Measurements from ENCODE around the gene SOX1.

SOX1 gene

DNA sequence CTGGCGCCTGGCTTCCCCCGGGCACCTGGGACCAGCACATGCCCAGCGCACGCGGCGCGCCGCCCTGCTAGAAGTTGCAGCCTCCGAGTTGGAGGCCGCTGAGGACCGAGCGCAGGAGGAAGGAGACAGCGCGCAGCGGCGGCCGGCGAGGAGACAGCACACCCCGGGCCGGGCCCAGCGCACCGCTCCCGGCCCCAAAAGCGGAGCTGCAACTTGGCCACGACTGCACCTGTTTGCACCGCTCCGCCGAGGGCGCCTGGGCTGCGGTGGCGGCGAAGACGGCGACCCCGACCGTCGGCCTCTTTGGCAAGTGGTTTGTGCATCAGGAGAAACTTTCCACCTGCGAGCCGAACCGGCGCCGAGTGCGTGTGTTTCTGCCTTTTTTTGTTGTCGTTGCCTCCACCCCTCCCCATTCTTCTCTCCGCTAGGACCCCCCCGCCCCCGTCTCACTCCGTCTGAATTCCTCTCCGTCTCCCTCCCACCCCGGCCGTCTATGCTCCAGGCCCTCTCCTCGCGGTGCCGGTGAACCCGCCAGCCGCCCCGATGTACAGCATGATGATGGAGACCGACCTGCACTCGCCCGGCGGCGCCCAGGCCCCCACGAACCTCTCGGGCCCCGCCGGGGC is at the start of gene SOX1:
Gene SOX1 (plus strand): TSS at position 34 of the 626 bp plus-strand sequence. CDS start 510 bp downstream, at position 544.
- no peak for DNase-seq

DNA sequence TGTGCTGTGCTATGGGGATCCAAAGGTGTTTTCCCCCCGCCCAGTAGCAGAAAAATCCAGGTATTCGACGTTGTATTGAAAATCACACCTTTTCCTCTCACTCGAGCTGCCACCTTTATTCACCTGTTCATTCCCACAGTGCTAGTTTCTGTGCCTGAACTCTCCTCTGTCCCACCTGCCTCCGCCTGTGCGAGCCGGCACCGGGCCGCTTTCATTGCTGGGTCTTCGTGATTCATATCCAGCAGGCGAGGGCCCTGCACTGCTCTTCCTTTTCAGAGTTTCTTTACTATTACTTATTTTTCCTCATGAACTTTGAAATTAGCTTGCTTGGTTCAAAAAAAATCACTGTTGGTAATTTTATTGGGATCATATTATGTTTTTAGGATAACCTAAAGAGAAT is 42.4 kb upstream of the SOX1 start:
- DNase-seq: no peak

DNA sequence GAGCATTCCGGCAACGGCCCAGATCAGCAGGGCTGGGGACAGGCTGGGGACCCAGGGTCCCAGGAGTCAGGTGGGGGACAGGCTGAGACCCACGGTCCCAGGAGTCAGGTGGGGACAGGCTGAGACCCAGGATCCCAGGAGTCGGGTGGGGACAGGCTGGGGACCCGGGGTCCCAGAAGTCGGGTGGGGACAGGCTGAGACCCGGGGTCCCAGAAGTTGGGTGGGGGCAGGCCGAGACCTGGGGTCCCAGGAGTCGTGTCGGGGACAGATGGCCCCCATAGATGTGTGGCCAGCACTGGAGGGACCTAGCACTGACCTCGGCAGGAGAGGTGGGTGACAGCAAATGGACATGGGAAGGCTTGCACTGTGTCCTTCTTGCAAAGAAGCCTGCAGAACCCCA is 39.7 kb upstream of the SOX1 start:
- no peak for DNase-seq

DNA sequence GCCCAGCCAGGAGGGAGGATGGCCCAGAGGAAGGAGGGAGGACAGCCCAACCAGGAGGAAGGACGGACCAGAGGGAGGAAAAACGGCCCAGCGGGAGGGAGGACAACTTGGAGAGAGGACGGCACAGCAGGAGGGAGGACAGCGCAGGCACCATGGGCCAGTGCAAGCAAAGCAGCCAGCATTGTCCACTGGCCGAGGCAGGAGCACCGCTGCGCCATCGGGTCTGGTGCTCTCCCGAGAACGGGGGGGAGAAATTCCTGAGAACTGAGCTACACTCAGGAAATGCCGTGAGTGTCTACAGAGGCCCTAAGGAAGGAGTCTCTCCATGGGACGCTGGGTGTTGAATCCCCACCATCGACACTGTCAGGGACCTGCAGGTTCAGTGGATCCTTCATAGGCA is 38.5 kb upstream of the SOX1 start:
- DNase-seq: no peak

DNA sequence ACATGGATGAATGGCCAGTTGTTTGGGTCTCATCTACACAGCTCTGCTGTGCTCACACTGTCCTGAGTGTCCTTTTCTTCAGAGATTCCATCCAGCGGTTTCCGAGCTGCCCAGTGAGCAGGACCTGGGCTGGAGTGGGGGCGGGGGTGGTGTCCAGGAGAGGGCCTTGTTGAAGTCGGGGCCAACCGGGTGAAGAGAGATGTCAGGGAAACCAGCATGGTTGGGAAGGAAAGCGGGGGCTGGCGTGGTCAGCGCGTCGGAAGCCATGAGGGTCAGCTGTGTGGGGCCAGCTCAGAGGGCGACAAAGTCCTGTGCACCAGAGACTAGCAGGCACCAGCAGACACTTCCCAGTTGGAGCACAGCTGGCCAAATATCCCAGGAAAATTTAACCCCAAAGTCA is 37.8 kb upstream of the SOX1 start:
- DNase-seq: no peak

DNA sequence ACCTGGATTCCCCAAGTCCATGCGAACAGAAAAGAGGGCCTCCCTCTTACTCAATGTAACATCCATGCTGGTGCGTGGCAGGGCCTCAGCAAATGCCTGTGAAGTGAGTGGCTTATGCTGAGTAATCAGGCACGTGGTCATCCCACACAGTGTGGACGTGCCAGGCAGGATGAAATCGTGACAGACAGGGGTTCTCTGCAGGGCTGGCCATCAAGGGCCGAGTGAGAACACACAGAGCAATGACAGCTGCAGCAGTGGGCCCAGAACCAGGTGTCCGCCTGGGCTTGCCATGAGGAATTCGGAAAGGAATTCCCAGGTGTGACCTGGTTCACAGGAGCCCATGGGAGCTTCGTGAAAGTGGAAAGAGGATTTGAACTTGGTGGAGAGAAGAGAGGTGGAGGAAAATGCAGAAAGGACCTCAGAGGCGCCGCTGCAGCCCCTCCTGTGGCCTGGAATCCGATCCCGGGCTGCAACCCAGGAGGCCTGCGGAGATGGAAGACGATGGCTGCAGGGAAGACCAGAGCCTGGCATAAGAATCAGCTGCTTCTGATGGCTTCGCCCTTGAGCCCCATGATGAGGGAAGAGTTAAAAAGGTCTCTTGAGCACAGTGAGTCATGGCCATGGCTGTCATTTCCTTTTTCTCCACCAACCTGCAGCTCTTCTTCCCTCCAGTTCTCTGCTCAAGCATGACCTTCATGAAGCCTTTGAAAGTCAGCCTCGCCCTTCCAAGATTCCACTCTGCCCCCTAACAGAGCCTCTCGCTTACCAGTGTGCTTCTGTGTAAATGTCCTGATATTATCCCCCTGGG is 34.6 kb upstream of the SOX1 start:
- no peak for DNase-seq

DNA sequence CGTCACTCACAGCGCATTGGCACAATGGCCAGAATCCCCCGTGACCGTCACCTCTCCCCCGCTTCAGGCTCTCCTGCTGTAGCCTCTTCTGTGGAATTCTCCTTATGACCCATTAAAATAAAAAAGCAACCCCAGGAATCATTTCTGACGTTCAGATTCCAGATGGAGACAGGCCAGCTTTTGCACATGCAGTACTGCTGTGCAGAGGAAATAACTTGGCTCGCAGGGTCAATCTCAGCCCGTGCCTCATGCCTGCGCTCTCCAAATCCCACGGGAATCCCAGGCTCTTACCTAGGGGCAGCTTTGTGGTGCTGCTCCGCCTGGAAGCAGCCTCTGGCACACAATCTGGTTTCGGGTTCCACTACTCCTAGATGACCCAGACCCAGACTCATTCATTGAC is 32.7 kb upstream of the SOX1 start:
- DNase-seq: no peak

DNA sequence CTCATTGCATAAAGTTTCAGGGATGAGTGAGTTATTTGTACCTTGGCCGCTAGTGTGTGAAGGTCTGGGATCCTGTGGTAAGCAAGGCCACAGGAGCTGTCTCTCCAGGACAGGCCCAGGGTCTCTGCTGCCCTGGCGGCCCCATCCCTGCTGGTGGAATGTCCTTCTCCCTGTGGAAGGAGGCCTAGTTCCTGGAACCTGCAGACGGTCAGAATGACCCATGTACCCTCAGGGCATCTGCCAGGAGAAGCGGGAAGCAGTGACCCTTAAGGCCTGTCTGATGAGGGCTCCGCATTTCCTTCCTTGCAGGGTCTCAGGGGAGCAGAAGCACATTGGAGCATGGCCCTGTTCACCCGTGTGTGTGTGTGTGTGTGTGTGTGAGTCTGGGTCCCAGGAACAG is 32.1 kb upstream of the SOX1 start:
- DNase-seq: no peak

DNA sequence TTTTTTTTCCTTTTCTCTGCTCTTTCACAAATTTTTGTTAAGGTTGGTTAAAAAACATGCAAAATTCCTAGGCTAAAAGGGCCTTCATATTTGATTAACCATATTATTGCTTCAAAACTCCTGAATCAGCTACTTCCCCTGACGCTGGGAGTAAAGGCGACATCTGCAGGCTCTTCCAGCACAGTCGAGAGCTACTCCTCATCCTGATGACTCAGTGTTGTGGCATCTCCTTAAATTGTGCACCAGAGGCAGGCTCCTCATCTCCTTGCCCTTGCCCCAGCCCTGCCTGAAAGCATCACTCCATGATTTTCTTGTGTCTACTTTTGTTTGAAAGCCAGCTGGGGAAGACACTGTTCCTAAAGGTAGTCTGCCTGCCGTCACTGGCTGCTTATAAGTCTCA is 24.5 kb upstream of the SOX1 start:
- DNase-seq: no peak

DNA sequence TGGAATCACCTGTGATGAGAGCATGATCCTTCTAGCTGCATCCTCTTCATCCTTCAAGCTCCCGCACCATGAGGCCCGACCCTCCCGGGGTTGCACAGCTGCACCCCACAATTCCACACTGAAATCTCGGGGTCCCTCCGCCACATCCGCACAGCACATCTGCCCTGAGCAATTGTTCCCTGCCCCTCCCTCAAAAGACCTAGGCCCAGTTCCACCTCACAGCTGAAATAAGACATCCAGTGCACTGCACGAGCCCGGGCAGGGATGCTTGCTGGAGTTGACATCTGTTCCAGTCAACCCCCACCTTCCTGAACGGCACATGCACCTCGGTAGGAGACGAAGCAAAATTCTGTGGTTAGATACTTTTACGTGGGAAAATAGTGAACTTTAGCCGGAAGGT is 14.7 kb upstream of the SOX1 start:
- DNase-seq: no peak

DNA sequence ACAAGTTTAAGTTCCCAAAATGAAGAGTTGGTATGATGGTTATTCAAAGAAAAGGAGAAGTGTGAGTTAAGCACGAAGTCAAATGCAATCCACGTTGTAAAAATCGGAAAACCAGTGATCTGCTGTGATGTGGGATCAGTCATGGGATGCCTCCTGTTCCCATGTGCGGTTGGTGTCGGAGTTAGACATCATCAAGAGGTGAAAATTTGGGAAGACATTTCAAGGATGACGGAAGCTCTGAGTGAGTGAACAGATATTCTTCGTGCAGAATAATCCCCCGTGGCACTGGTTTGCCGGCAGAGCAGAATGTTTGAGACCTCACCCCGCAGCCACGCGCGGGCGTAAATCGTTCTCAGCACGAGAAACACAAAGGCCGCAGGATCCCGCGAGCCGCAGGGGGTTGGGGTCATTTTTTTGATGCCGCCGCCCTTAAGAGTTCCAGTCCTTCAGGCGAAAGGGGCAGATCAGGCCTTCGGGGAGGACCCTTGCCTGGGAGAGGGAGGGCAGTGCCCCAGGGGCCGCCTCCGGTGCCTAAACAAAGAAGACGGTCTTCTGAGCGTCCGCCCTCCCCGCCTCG is 13.7 kb upstream of the SOX1 start:
- DNase-seq: no peak

DNA sequence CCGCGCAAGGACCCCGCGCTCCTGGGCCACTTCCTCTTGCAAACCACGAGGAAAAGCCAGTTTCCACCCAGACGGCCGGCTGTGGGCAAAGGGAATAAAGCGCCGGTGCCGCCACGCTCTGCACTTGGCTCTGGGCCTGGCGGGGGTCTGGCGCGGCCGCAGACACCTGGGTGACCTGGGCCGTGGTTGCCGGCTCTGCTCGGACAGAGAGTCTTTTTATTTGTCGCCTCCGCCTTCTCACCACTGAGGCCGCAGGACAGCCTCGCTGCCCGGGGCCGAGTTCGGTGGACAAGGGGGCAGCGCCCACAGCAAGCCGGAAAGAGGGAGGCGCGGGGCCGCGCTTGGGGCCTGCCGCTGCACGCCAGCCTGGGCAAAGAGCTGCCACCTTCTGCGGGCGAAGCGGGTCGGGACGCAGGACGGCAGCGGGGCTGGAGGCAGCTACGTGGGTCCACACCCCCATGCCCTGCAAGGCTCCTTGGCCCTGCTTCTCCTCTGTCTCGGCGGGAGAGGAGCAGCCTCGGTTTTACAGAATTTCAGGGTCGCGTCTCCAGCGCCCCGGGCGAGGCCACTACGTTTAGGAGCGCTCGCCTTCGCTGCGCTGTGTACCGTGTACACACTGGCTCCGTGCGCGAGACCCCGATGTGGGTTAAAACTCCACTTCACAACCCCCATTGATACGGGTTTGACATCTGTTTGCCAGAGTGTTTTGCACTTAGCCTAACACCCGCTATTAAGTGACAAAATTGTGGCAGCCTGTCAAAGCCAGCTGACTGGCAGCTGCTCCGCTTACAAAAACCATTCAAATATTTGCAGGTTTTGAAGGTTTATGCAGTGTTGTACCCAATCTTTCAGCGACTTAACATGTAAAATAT is 13.0 kb upstream of the SOX1 start:
- DNase-seq: no peak

DNA sequence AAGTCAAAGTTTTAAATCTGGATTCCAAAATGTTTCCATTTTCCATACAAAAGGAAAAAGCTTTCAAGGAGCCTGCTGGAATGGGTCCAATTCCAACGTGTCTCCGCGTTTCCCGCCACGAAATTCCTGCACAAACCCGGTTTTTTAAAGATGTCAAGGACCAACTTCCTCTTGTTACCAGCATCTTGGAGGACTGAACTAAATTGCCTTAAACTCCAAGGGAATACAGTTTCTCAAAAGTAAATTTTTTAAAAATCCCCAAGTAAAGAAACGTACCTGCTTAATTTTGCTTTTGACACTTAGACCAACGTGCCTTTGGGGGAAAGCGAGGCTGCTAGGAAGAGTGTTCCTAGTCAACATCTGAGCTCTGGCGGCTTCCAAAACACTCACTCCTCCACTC is 12.3 kb upstream of the SOX1 start:
- no peak for DNase-seq

DNA sequence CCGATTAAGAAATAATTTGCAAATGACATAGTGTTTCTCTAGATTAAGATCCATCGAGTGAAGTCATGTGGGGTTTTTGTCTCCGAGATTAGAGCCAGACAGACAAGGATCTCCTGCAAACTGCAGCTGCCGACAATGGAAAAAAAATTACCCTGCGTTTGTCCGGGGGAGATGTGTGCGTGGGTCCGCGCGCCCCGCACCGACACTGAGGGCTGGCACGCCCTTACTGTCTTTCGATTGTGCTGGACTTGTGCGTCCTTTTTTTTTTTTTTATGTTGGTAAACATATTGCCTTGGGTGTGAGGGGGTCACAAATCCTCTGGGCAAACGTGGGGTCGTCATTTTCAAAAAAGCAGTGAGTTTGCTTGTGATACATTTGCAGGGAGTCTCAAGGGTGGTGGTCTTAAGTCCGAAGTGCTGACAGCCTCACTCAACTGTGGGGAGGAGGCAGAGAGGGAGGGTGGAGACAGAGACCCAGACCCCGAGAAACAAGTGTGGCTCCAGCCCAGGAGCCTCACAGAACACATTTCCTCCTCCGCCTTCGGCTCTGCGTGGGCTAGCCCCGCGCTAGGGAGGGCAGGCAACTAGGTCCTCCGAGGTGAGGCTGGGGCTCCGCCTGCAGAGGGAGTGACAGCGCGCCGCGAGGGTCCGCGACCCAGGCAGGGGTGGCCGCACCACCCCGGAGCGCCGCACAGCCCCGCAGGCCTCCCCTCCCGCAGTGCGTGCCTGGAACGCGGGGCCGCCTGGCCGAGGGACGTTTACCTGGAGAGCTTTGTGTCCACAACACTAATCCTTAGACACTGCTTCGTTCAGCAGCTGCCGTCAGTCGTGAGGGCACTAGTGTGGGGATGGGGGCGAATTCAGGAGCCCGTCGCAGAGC is 11.7 kb upstream of the SOX1 start:
- DNase-seq: no peak

DNA sequence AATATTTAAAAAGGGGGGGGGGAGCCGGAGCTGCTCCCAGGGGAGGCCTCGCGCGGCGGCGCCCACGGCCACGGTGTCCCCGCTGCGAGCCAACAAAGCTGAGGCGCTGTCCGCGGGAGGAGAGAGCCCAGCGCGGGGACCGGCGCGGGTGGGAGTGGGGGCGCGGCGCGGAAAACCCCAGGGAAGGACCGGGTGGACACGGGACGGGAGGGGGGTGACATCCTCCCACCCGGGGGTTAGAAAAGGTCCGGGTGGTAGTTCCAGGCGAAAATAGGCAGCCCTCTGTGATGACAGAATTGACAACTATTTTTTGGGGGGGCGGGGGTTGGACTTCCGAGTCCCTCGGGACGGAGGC is 11.1 kb upstream of the SOX1 start:
- DNase-seq: no peak

DNA sequence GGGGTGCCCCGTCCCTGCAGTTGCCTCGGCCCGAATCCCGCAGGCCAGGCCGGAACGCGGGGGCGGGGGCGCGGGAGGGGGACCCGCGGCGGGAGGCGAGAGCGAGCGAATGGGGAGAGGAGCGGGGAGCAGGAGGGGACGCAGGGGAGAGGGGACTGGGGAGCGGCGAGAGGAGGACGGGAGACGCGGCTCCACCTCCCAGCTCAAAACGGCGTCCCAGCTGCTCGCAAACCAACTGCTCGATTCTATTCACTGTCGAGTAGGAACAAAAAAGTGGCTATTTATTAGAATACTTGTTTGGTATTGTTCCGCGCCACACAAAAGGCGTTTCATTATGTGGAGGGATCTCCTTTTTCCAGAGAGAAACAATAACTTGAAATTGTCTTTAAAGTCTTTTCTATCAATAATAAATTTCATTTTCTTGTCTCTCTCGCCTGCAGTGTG is 10.6 kb upstream of the SOX1 start:
- DNase-seq: no peak

DNA sequence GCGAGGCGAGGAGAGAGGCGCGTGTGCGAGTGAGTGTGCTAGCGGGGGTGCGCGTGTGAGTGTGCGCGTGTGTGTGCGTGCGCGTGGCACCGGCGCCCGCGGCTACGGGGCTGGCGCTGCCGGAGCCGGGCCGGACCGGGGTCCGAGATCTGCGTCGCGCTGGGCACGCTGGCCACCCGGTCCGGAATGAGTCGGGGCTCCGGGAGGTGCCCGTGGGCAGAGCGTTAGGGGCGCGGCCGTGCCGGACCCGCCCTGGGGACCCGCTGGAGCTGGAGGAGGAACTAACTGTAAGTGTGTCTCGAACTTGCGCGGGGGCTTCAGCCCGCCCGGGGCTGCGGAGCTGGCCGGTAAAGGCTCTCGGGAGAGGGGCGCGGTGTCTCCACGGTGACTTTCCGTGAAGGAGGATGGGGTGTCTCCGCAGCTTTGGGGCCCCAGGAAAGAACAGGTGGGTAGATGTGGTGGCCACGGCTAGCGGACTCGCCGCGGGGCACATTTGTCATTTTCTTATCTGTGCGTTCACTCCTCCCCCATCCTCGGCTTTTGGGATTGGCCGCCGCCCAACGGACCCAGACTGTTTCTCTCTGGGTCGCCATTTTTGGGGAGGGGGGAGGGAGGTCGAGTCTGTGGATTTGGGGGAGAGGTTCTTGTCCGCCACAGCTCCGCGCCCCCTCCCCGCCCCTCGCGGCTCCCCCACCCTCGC is 10.1 kb upstream of the SOX1 start:
- DNase-seq: no peak

DNA sequence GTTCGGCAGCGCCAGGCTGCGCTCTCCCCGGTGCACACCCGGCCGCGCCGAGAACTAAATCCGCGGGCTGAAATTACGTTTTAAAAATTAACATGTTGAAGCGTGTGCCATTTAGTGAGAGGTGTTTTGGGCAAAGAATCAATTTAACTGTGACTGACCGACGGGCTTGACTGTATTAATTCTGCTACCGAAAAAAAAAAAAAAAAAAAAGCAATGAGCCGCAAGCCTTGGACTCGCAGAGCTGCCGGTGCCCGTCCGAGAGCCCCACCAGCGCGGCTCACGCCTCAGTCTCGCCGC is 9.6 kb upstream of the SOX1 start:
- DNase-seq: no peak

DNA sequence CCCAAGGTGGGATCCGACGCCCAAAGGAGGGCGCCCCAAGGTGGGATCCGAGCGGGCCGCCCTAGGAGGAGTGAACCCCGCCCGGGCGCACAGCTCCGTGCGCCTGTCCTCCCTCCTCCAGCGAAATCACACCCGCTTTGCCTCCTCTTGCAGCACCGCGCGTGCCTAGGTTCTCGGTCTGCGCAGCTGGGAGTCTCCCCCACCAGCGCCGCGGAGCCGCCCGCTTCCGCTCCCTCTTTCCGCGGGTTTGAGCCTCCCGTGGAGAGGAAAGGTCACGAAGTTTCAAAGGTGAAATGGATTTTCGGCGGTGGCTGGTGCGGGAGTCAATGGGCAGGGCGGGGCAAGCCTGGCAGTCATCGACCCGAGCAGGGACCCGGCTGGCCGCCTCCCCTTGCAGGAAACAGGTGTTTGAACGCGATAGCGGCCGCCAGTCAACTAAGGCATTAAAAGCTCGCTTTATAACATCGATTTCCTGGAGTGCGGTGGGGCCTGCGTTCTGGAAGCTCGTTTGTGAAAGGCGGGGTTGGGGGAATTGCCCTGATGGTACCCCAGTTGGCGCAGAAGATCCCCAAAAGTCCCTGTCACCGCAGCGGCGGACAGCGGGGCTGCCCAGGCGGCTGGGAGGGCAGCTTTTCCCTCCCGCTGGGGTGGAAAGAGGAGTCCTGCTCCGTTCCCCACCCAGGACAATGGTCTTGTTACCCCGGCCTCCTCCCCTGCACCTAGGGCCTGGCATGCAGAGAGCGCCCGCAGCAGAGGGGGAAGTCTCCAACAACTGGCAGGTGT is 9.0 kb upstream of the SOX1 start:
- DNase-seq: no peak

DNA sequence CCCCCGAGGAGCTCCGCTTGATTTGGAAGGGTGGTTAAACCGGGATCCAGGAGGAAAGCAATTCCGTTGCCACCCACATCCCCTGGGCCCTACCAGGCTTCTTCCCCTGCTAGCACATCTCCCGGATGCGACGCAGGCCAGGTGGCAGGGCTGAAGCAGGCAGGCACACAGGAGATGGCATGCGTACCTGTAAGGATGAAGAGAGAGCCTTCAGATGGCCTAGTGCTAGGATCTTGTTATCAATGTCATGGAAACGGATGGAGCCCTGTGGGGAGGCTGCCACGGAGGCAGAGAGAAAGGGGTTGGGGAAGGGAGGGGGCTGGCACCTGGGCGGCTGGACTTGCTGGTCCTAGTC is 8.5 kb upstream of the SOX1 start:
- no peak for DNase-seq

DNA sequence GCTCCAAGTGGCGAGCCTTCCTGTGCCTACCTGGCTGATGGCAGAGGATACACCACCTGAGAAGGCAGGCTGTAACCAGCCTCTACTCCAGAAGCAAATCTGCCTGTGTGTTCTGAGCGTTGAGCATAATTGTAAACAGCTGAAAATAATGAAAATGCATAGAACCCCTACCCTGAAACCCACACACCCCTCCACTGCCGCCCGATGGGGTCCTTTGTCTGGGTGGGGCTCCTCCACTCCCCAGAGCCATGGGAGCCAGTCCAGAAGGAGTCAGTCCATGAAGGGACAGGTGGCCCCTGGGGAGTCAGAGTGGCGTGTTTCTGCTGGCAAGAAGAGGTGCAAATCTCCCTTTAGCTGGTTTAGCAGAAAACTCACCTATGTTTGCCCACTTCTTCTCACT is 8.0 kb upstream of the SOX1 start:
- no peak for DNase-seq
